HL-60 (cell line): ENCODE data around the gene COPS6.
A peak's percentile ranks its signal among the peaks of the same experiment; 100 is the strongest.

ENCODE experiments used
- DNase-seq, 2 experiments: peaks; one replicate each; pipeline ENCODE4 v3.0.0-alpha.2; 2010 to 2020; ENCODE audit warnings: low read depth in 1 of 2, low spot score in 1 of 2
- H3K27ac ChIP-seq: fragments of 250-450 bp; sonication (Bioruptor Pico); replicated peaks from 2 replicates; pipeline ENCODE4 v1.5.1; 2020; ENCODE audit warnings: mild to moderate bottlenecking, moderate library complexity
- H3K27me3 ChIP-seq: fragments of 250-450 bp; sonication (Bioruptor Pico); 2 replicates; pipeline ENCODE4 v1.5.1; 2021; ENCODE audit warnings: mild to moderate bottlenecking, moderate library complexity; ENCODE audit not compliant: insufficient read depth, poor library complexity, severe bottlenecking
- H3K4me3 ChIP-seq: replicated peaks from 2 replicates; pipeline ENCODE4 v1.5.1; 2011; ENCODE audit warnings: mild to moderate bottlenecking, control low read depth, low read length; ENCODE audit not compliant: insufficient read depth
- CTCF ChIP-seq: IDR thresholded peaks from one replicate; pipeline ENCODE4 v1.5.1; 2011; ENCODE audit warnings: low read length, control low read depth, inconsistent platforms; ENCODE audit not compliant: insufficient read depth
- GABPA ChIP-seq: IDR thresholded peaks from 2 replicates; pipeline ENCODE4 v1.6.1; 2012; ENCODE audit warnings: low read depth
- POLR2AphosphoS5 ChIP-seq: IDR thresholded peaks from 2 replicates; pipeline ENCODE4 v1.6.1; 2012; ENCODE audit warnings: low read depth
- REST ChIP-seq: IDR thresholded peaks from 2 replicates; pipeline ENCODE4 v1.6.1; 2012; ENCODE audit warnings: low read depth; ENCODE audit not compliant: insufficient replicate concordance
- SPI1 ChIP-seq: IDR thresholded peaks from 2 replicates; pipeline ENCODE4 v1.6.1; 2012; ENCODE audit warnings: low read depth, mild to moderate bottlenecking, borderline replicate concordance

COPS6 gene

GRCh38 chr7:100132126-100132525 lies 43.4 kb downstream of the COPS6 start:
- Histone ChIP-seq H3K4me3 (no peak overlapping the region), H3K27me3 (no peaks in the 10 kb centered on the region), H3K27ac (no peak overlapping the region)
- no peak for TF ChIP-seq POLR2AphosphoS5
- TF ChIP-seq CTCF, result no peak
- TF ChIP-seq GABPA, result no peak
- no peak for TF ChIP-seq REST
- TF ChIP-seq SPI1, result no peak
- DNase-seq, result no peak

GRCh38 chr7:100132697-100133151 lies 44.0 kb downstream of the COPS6 start:
- no peaks in the 10 kb centered on the region for H3K27me3 ChIP-seq
- TF ChIP-seq CTCF, result peak; percentile 94
- no peak for TF ChIP-seq SPI1
- DNase-seq, result peak in 1 of 2 experiments; percentile 74
- no peak overlapping the region for H3K27ac ChIP-seq
- H3K4me3 ChIP-seq, result no peak overlapping the region

GRCh38 chr7:100137851-100138760 lies 49.3 kb downstream of the COPS6 start:
- no peaks in the 10 kb centered on the region for H3K27me3 ChIP-seq
- no peak for DNase-seq
- no peak overlapping the region for H3K27ac ChIP-seq
- TF ChIP-seq CTCF (no peak), GABPA (no peak), REST (no peak), POLR2AphosphoS5 (no peak), SPI1 (no peak)
- H3K4me3 ChIP-seq, result no peak overlapping the region

GRCh38 chr7:100141555-100141949 lies 52.8 kb downstream of the COPS6 start:
- Histone ChIP-seq H3K27me3 (no peaks in the 10 kb centered on the region), H3K4me3 (no peak overlapping the region), H3K27ac (peak overlapping the region; percentile 53)
- TF ChIP-seq SPI1 (no peak; the same call in 1 of the 2 replicates), REST (peak; percentile 28), POLR2AphosphoS5 (peak; percentile 42; the same call in 1 of the 2 replicates)
- DNase-seq, result peak; percentile 42 to 69
